PC-3 (cell line): ENCODE results near the gene ZNF514. TPM values are rescaled to one million over a fixed set of nuclear protein-coding genes. Genes with fewer than 3 reads are reported as not detected.

ENCODE experiments used
- ATAC-seq: fragments of 200-7000 bp; cut with Tn5 transposase; 2 replicates; pipeline ENCODE4 v1.9.1; 2020; ENCODE audit warnings: mild to moderate bottlenecking, moderate library complexity
- BruUV-seq: library from RNA; stranded (reverse); fragments of 400-500 nt; replicated peaks from 2 replicates; lab custom pipeline; 2021; lab: Mats Ljungman, UMichigan
- CTCF ChIA-PET: fragments of 300-600 bp; sonication (Branson Sonifier 250); formaldehyde crosslinking; loops from one replicate; lab custom pipeline; 2022; ENCODE audit warnings: antibody characterized with exemption; lab: Charles Lee
- POLR2A ChIA-PET: fragments of 300-600 bp; sonication (Branson Sonifier 250); formaldehyde crosslinking; loops from one replicate; lab custom pipeline; 2022; ENCODE audit warnings: antibody characterized with exemption; ENCODE audit not compliant: unreplicated experiment; lab: Charles Lee
- DNase-seq: peaks from one replicate; pipeline ENCODE4 v3.0.0-alpha.2; 2015
- H2AFZ ChIP-seq: fragments of 300-600 bp; sonication (generic); 2 replicates; pipeline ENCODE4 v1.6.0; 2016; ENCODE audit warnings: antibody characterized with exemption, low read length
- H3F3A ChIP-seq: fragments of 300-600 bp; sonication (generic); one replicate; pipeline ENCODE4 v1.6.0; 2017; ENCODE audit warnings: antibody characterized with exemption, low read length, control low read depth, mild to moderate bottlenecking; ENCODE audit not compliant: unreplicated experiment
- H3K27ac ChIP-seq: fragments of 300-600 bp; sonication (generic); 2 replicates; pipeline ENCODE4 v1.5.1; 2016; ENCODE audit warnings: mild to moderate bottlenecking, low read length
- H3K27me3 ChIP-seq: fragments of 300-600 bp; sonication (generic); 2 replicates; pipeline ENCODE4 v1.6.1; 2016; ENCODE audit warnings: low read length, mixed read lengths
- H3K36me3 ChIP-seq: fragments of 300-600 bp; sonication (generic); 2 replicates; pipeline ENCODE4 v1.6.1; 2016; ENCODE audit warnings: low read depth, mixed run types, low read length, mixed read lengths
- H3K4me1 ChIP-seq: fragments of 300-600 bp; sonication (generic); 2 replicates; pipeline ENCODE4 v1.5.1; 2016; ENCODE audit warnings: low read length; ENCODE audit not compliant: insufficient read depth
- H3K4me2 ChIP-seq: fragments of 300-600 bp; sonication (generic); 2 replicates; pipeline ENCODE4 v1.6.0; 2016; ENCODE audit warnings: low read length
- H3K4me3 ChIP-seq: fragments of 300-600 bp; sonication (generic); 2 replicates; pipeline ENCODE4 v1.5.1; 2016; ENCODE audit warnings: mild to moderate bottlenecking, low read length, mixed read lengths
- H3K79me2 ChIP-seq: fragments of 300-600 bp; sonication (generic); 2 replicates; pipeline ENCODE4 v1.6.1; 2017; ENCODE audit warnings: low read length, mixed read lengths
- H3K9ac ChIP-seq: fragments of 300-600 bp; sonication (generic); 2 replicates; pipeline ENCODE4 v1.6.0; 2016; ENCODE audit warnings: mild to moderate bottlenecking, low read length
- H3K9me2 ChIP-seq: fragments of 300-600 bp; sonication (generic); replicated peaks from 2 replicates; pipeline ENCODE4 v1.6.1; 2016; ENCODE audit warnings: mixed run types, low read length, mixed read lengths
- H3K9me3 ChIP-seq: fragments of 300-600 bp; sonication (generic); 2 replicates; pipeline ENCODE4 v1.6.1; 2016; ENCODE audit warnings: low read length, mixed read lengths
- H4K20me1 ChIP-seq: fragments of 300-600 bp; sonication (generic); 2 replicates; pipeline ENCODE4 v1.6.1; 2016; ENCODE audit warnings: low read length, mixed read lengths
- CTCF ChIP-seq: fragments of 300-600 bp; sonication (generic); conservative IDR thresholded peaks from 2 replicates; pipeline ENCODE4 v1.5.1; 2017; ENCODE audit warnings: antibody characterized with exemption, low read depth, mild to moderate bottlenecking, low read length
- EZH2 ChIP-seq: fragments of 300-600 bp; sonication (generic); IDR thresholded peaks from one replicate; pipeline ENCODE4 v1.6.1; 2017; ENCODE audit warnings: antibody characterized with exemption, mild to moderate bottlenecking, low read length; ENCODE audit not compliant: unreplicated experiment
- EZH2phosphoT487 ChIP-seq: fragments of 300-600 bp; sonication (generic); IDR thresholded peaks from 2 replicates; pipeline ENCODE4 v1.6.1; 2018; ENCODE audit warnings: mild to moderate bottlenecking, antibody characterized with exemption, low read length, borderline replicate concordance
- intact Hi-C: fragments of 100-400 bp; cut with micrococcal nuclease; formaldehyde crosslinking; loops from 2 replicates; pipeline ENCODE4 v1.9.0; 2023
- total RNA-seq: library from RNA; depleted of rRNA; stranded (reverse); fragments of >200 nt; gene quantifications from 2 replicates; pipeline ENCODE4 v1.2.3, GENCODE V29; 2014

The ZNF514 gene
- total RNA-seq, 1 experiment from 2014 or later, result 6.6 TPM

- H3K4me2 ChIP-seq, result peak overlapping the region; percentile 95
- intact Hi-C loops, result no loop called here
These were observed 6.6 kb upstream of the ZNF514 start for GRCh38 chr2:95166065-95166763.

DNA sequence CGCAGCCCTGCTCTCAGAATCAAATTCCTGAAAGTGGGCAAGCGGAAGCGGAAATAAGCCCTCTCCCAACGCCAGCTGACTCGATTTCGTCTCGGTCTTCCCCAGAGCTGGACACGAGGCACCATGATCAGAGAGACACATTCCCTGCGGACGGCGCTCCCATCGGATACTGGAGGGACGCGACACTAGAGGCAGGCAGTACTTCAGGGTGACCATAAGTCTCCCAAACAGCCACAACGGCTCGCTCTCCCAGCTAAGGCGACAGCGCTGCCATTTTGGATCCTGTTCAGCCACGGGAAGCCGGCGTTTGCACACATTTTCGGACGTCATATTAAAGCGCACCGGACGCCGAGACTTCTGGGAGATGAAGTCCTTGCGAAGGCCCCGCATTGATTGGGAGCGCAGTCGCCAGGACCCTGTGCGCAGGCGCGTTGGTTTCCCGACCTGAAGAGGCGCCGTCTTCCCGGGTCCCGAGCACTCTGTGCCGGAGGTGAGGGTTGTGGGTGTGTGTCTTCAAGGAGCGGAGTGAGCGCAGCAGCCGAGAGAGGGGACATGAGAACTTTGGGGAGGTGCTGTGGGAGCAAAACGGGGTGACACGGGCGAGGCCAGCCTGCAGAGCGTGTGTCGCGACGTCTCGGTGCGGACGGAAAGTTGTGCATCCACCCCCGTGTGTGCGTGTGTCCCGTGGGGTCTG lies 5.9 kb upstream of the ZNF514 start, which contains the start of gene ZNF2:
Gene ZNF2, plus strand, starts transcription at position 439 of the 694 bp plus-strand sequence. CDS start 10,418 bp downstream, outside the sequence.
- CTCF ChIA-PET, result no interaction called here
- Histone ChIP-seq H3K9me3 (no peaks in the 10 kb centered on the region), H3K4me2 (peak within 1 kb of the TSS; percentile 95), H3K27ac (peak within 1 kb of the TSS; percentile 76), H3K4me1 (peaks cover 17% of the 10 kb centered on the region), H3K36me3 (no peaks in the 10 kb centered on the region), H4K20me1 (no peaks in the 10 kb centered on the region), H3K79me2 (peaks cover 44% of the 10 kb centered on the region), H3K9me2 (no peaks in the 10 kb centered on the region), H3K9ac (peak within 1 kb of the TSS; percentile 95), H2AFZ (peak within 1 kb of the TSS; percentile 94), H3F3A (no peaks in the 10 kb centered on the region), H3K4me3 (peak within 1 kb of the TSS; percentile 89), H3K27me3 (no peaks in the 10 kb centered on the region)
- ATAC-seq (peak; percentile 98), DNase-seq (peak; percentile 98)
- TF ChIP-seq EZH2 (no peak), EZH2phosphoT487 (no peak), CTCF (no peak)
- BruUV-seq, result no TSS peak
- POLR2A ChIA-PET, result interaction anchor here (0.6 to 1.1 kb wide), 2 partner anchors 44 to 78 kb away, joined by 3 to 4 read pairs; partner anchors contain the start of gene MRPS5
- intact Hi-C loops, result no loop called here

More at GRCh38 chr2:95166065-95166763, 6.6 kb upstream of the ZNF514 start:
- TSS peak; percentile 88 for BruUV-seq
- POLR2A ChIA-PET, result interaction anchor here (1.0 kb wide), 1 partner anchor 44 kb away, joined by 6 read pairs; the partner anchor contains the start of gene MRPS5
- no peaks in the 10 kb centered on the region for H3K9me2 ChIP-seq
- H3K27me3 ChIP-seq, result no peaks in the 10 kb centered on the region
- TF ChIP-seq EZH2phosphoT487 (no peak), EZH2 (no peak), CTCF (no peak)
- no peaks in the 10 kb centered on the region for H4K20me1 ChIP-seq
- peak overlapping the region; percentile 89 for H3K4me3 ChIP-seq
- peak overlapping the region; percentile 94 for H2AFZ ChIP-seq
- peaks cover 17% of the 10 kb centered on the region for H3K4me1 ChIP-seq
- no peaks in the 10 kb centered on the region for H3F3A ChIP-seq
- no peaks in the 10 kb centered on the region for H3K9me3 ChIP-seq
- ATAC-seq, result peak; percentile 5
- CTCF ChIA-PET, result no interaction called here
- no peaks in the 10 kb centered on the region for H3K36me3 ChIP-seq
- peak overlapping the region; percentile 95 for H3K9ac ChIP-seq
- no peak for DNase-seq
- no peak overlapping the region for H3K27ac ChIP-seq
- H3K79me2 ChIP-seq, result peaks cover 44% of the 10 kb centered on the region
